ENCODE data around the gene ACTR2. TPM values are rescaled to one million over a fixed set of nuclear protein-coding genes. Genes with fewer than 3 reads are reported as not detected.

The ACTR2 gene
- total and polyA plus RNA-seq, 2 of the 13 experiments (the other 11 are each of a cell fraction or from before 2014, with no cell fraction given) = 51.2 to 100 TPM

GRCh38 chr2:65292106-65292400 lies 64.4 kb downstream of the ACTR2 start (continued):
- TF ChIP-seq ZHX2 (IDR thresholded peaks at IDR 0.05; ENCODE audit: low read depth) (no peak), ZHX2 (CRISPR knock-in tag; IDR thresholded peaks at IDR 0.05; ENCODE audit: borderline replicate concordance) (no peak), CBFB (CRISPR knock-in tag; IDR thresholded peaks at IDR 0.05) (no peak), NFE2 (CRISPR knock-in tag; IDR thresholded peaks at IDR 0.05) (no peak), SIX1 (CRISPR knock-in tag; IDR thresholded peaks at IDR 0.05; ENCODE audit: borderline replicate concordance) (no peak), EED (CRISPR knock-in tag; IDR thresholded peaks at IDR 0.05) (no peak), FOXC1 (CRISPR knock-in tag; IDR thresholded peaks at IDR 0.05; ENCODE audit: borderline replicate concordance) (no peak), RFX1 (IDR thresholded peaks at IDR 0.05) (no peak), KLF12 (CRISPR knock-in tag; IDR thresholded peaks at IDR 0.05; ENCODE audit: borderline replicate concordance) (no peak), PITX1 (CRISPR knock-in tag; IDR thresholded peaks at IDR 0.05) (no peak), ZNF468 (CRISPR knock-in tag; IDR thresholded peaks at IDR 0.05) (no peak)
- TF ChIP-seq, protein P1, sequence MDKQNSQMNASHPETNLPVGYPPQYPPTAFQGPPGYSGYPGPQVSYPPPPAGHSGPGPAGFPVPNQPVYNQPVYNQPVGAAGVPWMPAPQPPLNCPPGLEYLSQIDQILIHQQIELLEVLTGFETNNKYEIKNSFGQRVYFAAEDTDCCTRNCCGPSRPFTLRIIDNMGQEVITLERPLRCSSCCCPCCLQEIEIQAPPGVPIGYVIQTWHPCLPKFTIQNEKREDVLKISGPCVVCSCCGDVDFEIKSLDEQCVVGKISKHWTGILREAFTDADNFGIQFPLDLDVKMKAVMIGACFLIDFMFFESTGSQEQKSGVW (CRISPR knock-in tag; IDR thresholded peaks at IDR 0.05; ENCODE audit: borderline replicate concordance) = no peak

Measured in HepG2 (cell line).